NB4 (cell line): ENCODE measurements around the gene USF1.

Experiments
- CTCF ChIP-seq: IDR thresholded peaks from one replicate; pipeline ENCODE4 v1.5.1; 2012; ENCODE audit warnings: low read depth, low read length
- MAX ChIP-seq: IDR thresholded peaks from 2 replicates; pipeline ENCODE4 v1.6.1; 2011; ENCODE audit warnings: low read depth, low read length
- POLR2A ChIP-seq: IDR thresholded peaks from 2 replicates; pipeline ENCODE4 v1.6.1; 2011; ENCODE audit warnings: mild to moderate bottlenecking; ENCODE audit not compliant: insufficient read length; ENCODE audit errors: extremely low read depth

- TF ChIP-seq CTCF = no peak
- no peak for TF ChIP-seq MAX
- TF ChIP-seq POLR2A = no peak
Measured at GRCh38 chr1:161008869-161009510, 36.8 kb downstream of the USF1 start.
